ENCODE results near the gene SH3BP5.

SH3BP5 gene

GRCh38 chr3:15347063-15347736 lies 14.8 kb upstream of the SH3BP5 start:
- no peak for DNase-seq

DNA sequence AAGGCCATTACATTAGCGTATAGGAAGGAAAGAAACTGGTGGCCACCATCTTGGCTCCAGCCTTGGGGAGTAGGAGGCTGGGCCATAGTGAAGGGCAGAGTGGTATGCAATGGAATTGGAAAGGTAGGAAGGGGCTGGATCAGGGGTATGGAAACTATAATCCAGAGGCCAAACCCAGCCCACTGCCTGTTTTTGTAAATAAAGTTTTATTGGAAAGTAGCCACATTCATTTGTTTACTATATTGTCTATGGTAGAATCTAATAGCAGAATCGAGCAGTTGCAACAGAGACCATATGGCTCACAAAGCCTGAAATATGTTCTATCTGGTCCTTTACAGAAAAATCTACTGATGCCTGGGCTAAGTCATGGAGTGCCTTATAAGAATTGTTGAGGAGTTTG lies 14.1 kb upstream of the SH3BP5 start:
- no peak for DNase-seq

DNA sequence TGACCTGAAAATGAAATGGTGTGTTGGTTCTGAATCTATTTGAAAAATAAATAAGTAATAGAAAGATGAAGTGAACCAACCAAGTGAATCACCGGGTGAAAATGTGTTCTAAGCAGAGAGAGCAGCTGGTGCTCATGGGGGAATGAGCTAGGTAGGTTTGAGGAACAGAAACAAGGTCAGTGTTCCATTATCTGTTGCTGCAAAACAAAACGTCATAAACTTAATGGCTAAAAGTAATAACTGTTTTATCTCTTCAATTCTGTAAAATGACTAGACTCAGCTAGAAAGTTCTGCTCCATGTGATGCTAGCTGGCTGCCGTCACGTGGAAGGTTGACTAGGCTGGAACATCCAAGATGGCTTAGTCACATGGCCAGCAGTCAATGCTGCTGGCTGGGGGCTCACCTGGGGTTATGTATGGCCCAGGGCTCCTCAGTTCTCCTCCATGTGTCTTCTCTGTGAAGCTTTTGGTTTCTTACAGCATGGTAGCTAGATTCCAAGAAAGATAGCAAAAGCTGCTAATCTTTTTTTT lies 13.3 kb upstream of the SH3BP5 start:
- DNase-seq, result no peak

DNA sequence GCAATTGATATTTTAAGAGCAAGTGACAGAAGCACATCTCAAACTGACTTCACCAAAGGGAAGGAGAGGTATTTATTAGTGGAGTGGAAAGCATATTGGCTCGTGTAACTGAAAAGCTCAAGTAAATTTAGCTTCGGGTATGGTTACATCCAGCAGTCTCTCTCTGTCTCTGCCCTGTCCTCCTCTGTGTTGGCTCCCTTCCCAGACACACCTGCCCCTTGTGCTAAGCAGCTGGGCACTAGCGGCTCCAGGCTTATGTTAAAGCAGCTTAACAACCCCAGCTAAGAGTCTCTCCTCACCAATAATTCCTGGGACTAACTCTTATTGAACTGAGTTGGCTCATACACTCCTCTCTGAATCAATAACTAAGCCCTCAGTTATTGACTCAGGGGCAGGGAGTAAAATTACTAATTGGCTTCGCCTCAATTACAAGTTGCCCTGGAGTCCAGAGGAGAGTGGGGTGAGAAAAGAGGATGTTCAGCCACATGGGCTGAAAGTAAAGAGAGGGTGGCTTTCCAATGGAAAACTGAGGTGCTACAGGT lies 12.8 kb upstream of the SH3BP5 start:
- peak in 1 of 2 experiments; percentile 8 for DNase-seq

DNA sequence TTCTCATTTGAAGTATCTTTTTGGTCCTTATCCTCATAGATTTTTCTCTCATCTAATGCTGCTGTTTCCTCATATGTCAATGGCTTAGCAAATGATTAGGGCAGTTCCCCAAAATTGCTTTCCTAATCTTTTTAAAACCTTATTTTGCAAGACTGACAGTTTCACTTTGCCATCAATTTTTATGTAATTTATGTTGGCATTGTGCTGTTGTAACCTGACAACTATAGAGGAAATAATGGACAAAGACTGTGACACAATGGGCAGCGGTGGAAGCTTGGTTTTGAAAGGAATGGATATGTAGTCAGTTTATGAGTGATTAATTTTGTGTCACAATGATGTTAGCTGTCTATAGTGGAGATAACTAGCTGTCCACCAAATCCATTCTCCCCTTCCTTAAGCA lies 10.6 kb upstream of the SH3BP5 start:
- no peak for DNase-seq

DNA sequence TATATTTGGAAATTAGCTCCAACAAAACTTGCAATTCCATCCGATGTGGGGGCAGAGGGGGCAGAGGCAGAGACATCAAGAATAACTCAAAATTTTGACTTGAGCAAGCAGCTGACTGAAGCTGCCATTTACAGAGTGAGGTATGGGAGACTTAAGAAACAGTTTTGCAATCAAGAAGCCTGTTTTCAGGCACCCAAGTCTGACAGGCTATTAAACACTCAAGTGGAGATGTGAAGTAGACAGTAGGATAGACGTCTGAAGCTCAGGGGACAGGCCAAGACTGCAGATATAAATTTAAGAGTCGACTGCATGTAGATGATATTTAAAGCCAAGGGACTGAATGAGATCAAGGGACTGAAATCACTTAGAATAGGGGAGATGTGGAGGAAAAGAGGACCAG lies 9.9 kb upstream of the SH3BP5 start:
- DNase-seq, result no peak

DNA sequence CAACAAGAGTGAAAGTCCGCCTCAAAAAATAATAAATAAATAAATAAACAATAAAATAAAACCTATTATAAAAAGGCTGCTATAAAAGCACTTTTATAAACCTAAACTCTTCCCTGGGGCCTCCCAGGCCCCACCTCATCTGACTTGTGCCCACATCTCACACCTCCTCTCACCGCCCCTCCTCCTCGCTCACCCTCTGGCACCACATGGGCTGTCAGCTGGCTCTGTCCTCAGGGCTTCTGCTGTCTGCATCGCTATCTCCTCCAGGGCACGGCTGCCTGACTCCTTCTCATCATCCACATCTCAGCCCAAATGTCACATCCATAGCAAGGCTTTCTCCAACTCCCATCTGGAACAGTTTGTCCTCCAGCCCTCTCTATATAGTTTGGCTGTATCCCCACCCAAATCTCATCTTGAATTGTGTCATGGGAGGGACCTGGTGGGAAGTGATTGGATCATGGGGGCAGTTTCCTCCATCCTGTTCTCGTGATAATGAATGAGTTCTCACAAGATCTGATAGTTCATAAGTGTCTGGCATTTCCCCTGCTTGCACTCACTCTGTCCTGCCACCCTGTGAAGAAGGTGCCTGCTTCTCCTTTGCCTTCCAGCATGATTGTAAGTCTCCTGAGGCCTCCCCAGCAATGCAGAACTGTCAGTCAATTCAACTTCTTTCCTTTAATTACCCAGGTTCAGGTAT lies 8.8 kb upstream of the SH3BP5 start:
- DNase-seq, result no peak

- no peak for DNase-seq
Observed at GRCh38 chr3:15339786-15340215, 7.4 kb upstream of the SH3BP5 start.

- no peak for DNase-seq
Observed at GRCh38 chr3:15339001-15339400, 6.6 kb upstream of the SH3BP5 start.

- no peak for DNase-seq
Observed at GRCh38 chr3:15337963-15338362, 5.6 kb upstream of the SH3BP5 start.

GRCh38 chr3:15336057-15336456 lies 3.7 kb upstream of the SH3BP5 start:
- no peak for DNase-seq

- no peak for DNase-seq
Observed at GRCh38 chr3:15333956-15334263, 1.5 kb upstream of the SH3BP5 start.

GRCh38 chr3:15333099-15333955 lies 941 bp upstream of the SH3BP5 start:
- no peak for DNase-seq

- DNase-seq, result peak in 1 of 2 experiments; percentile 49
Observed at GRCh38 chr3:15331606-15332404, 581 bp downstream of the SH3BP5 start.

- DNase-seq, result no peak
Observed at GRCh38 chr3:15331072-15331605, 1.2 kb downstream of the SH3BP5 start.

- no peak for DNase-seq
Observed at GRCh38 chr3:15330031-15330596, 2.3 kb downstream of the SH3BP5 start.

- no peak for DNase-seq
Observed at GRCh38 chr3:15329046-15330005, 3.1 kb downstream of the SH3BP5 start.

GRCh38 chr3:15327941-15328340 lies 4.4 kb downstream of the SH3BP5 start:
- no peak for DNase-seq

- no peak for DNase-seq
Observed at GRCh38 chr3:15326673-15327072, 5.7 kb downstream of the SH3BP5 start.

GRCh38 chr3:15326037-15326436 lies 6.3 kb downstream of the SH3BP5 start:
- no peak for DNase-seq

GRCh38 chr3:15325228-15325627 lies 7.2 kb downstream of the SH3BP5 start:
- DNase-seq, result no peak

Measured in NCI-H526 (cell line).